Measurements from ENCODE around the gene PMFBP1. TPM values are rescaled to one million over a fixed set of nuclear protein-coding genes. Genes with fewer than 3 reads are reported as not detected.

PMFBP1 gene
- total and polyA plus RNA-seq, 4 donors = 0.62 to 1.3 (median 1.0) TPM

DNA sequence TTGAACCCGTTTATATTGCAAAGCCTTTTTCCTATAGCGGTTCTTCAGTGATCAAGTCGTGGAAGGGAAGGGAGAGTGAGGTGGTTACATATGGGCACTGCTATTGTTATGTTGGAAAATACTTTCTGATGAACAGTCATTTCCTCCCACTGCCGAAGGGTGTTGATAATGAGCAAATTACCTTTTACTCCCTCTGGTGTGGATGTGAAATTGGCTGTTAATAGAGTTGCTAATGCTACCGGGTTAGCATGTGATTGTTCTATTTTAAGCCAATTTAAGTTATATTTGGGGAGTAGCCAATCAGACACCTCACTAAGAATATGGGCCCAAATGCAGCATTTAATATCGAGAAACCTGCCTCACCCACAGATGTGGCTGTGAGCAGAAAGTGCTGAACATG, 15.6 kb upstream of the PMFBP1 start:
- H3K36me3 ChIP-seq (ENCODE audit: control insufficient read depth in 4 of 4, insufficient read depth in 4 of 4, low read length in 4 of 4) = no peaks in the 10 kb centered on the region
- ATAC-seq (ENCODE audit: insufficient read depth, low FRiP score) (no peak), DNase-seq (no peak)
- H3K27me3 ChIP-seq (ENCODE audit: control insufficient read depth in 3 of 3, insufficient read depth in 3 of 3, low read length in 2 of 3) = no peaks in the 10 kb centered on the region
- no peak overlapping the region for H3K9ac ChIP-seq (ENCODE audit: insufficient read depth in 1 of 2, low read length in 2 of 2)
- peaks cover 0 to 4% (median 0%) of the 10 kb centered on the region in 4 donors for H3K9me3 ChIP-seq (ENCODE audit: control insufficient read depth in 4 of 4, insufficient read depth in 3 of 4, low read length in 3 of 4)
- no peak overlapping the region for H3K27ac ChIP-seq (ENCODE audit: low read depth in 1 of 2, low read length in 1 of 2)
- peaks cover 0 to 1% (median 0%) of the 10 kb centered on the region in 5 donors for H3K4me1 ChIP-seq (ENCODE audit: control insufficient read depth in 5 of 5, insufficient read depth in 5 of 5, low read length in 5 of 5)
- no peak for TF ChIP-seq CTCF (IDR thresholded peaks at IDR 0.05; ENCODE audit: control extremely low read depth, extremely low read depth)
- H3K4me3 ChIP-seq = no peak overlapping the region
- 66 to 76% methylated on average over 6 of the region's 6 CpGs for WGBS, 2 donors

- ATAC-seq (ENCODE audit: insufficient read depth, low FRiP score) = no peak
- no peak overlapping the region for H3K4me3 ChIP-seq
- no peak for DNase-seq
- no peaks in the 10 kb centered on the region for H3K27me3 ChIP-seq (ENCODE audit: control insufficient read depth in 3 of 3, insufficient read depth in 3 of 3, low read length in 2 of 3)
- H3K9me3 ChIP-seq (ENCODE audit: control insufficient read depth in 4 of 4, insufficient read depth in 3 of 4, low read length in 3 of 4) = peaks cover 0 to 3% (median 0%) of the 10 kb centered on the region in 4 donors
- no peaks in the 10 kb centered on the region for H3K36me3 ChIP-seq (ENCODE audit: control insufficient read depth in 4 of 4, insufficient read depth in 4 of 4, low read length in 4 of 4)
- no peak overlapping the region for H3K27ac ChIP-seq (ENCODE audit: low read depth in 1 of 2, low read length in 1 of 2)
- no peak for TF ChIP-seq CTCF (IDR thresholded peaks at IDR 0.05; ENCODE audit: control extremely low read depth, extremely low read depth)
- H3K9ac ChIP-seq (ENCODE audit: insufficient read depth in 1 of 2, low read length in 2 of 2) = no peak overlapping the region
- H3K4me1 ChIP-seq (ENCODE audit: control insufficient read depth in 5 of 5, insufficient read depth in 5 of 5, low read length in 5 of 5) = no peaks in the 10 kb centered on the region
These were observed 11.0 kb upstream of the PMFBP1 start for GRCh38 chr16:72182976-72183375.

- peaks cover 0 to 2% (median 0%) of the 10 kb centered on the region in 4 donors for H3K9me3 ChIP-seq (ENCODE audit: control insufficient read depth in 4 of 4, insufficient read depth in 3 of 4, low read length in 3 of 4)
- H3K9ac ChIP-seq (ENCODE audit: insufficient read depth in 1 of 2, low read length in 2 of 2) = no peak overlapping the region
- no peaks in the 10 kb centered on the region for H3K27me3 ChIP-seq (ENCODE audit: control insufficient read depth in 3 of 3, insufficient read depth in 3 of 3, low read length in 2 of 3)
- DNase-seq = no peak
- 56 to 69% methylated on average over 5 of the region's 5 CpGs for WGBS, 2 donors
- H3K4me3 ChIP-seq = no peak overlapping the region
- no peak for TF ChIP-seq CTCF (IDR thresholded peaks at IDR 0.05; ENCODE audit: control extremely low read depth, extremely low read depth)
- no peaks in the 10 kb centered on the region for H3K36me3 ChIP-seq (ENCODE audit: control insufficient read depth in 4 of 4, insufficient read depth in 4 of 4, low read length in 4 of 4)
- H3K4me1 ChIP-seq (ENCODE audit: control insufficient read depth in 5 of 5, insufficient read depth in 5 of 5, low read length in 5 of 5) = no peaks in the 10 kb centered on the region
- no peak for ATAC-seq (ENCODE audit: insufficient read depth, low FRiP score)
- no peak overlapping the region for H3K27ac ChIP-seq (ENCODE audit: low read depth in 1 of 2, low read length in 1 of 2)
These were observed 7.4 kb upstream of the PMFBP1 start for GRCh38 chr16:72179204-72179970.

DNA sequence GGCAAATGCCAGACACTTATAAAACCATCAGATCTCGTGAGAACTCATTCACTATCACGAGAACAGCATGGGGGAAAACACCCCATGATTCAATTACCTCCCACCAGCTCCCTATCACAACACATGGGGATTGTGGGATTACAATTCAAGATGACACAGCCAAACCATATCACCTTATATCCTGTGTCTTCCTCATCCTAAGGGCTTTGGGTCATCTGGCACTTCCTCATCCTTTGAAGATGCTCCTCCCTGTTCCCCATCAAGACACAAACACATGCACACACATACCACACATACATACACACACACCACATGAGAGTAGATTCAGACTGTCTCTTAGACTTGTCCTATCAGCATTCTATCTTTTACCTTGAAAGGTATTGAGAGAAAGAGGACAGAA, 2.8 kb upstream of the PMFBP1 start:
- 87 to 88% methylated on average over 2 of the region's 2 CpGs for WGBS, 2 donors
- TF ChIP-seq CTCF (IDR thresholded peaks at IDR 0.05; ENCODE audit: control extremely low read depth, extremely low read depth) = no peak
- H3K27me3 ChIP-seq (ENCODE audit: control insufficient read depth in 3 of 3, insufficient read depth in 3 of 3, low read length in 2 of 3) = no peaks in the 10 kb centered on the region
- DNase-seq (no peak), ATAC-seq (ENCODE audit: insufficient read depth, low FRiP score) (no peak)
- no peaks in the 10 kb centered on the region for H3K4me1 ChIP-seq (ENCODE audit: control insufficient read depth in 5 of 5, insufficient read depth in 5 of 5, low read length in 5 of 5)
- no peak overlapping the region for H3K27ac ChIP-seq (ENCODE audit: low read depth in 1 of 2, low read length in 1 of 2)
- H3K4me3 ChIP-seq = no peak overlapping the region
- no peaks in the 10 kb centered on the region for H3K36me3 ChIP-seq (ENCODE audit: control insufficient read depth in 4 of 4, insufficient read depth in 4 of 4, low read length in 4 of 4)
- no peaks in the 10 kb centered on the region for H3K9me3 ChIP-seq (ENCODE audit: control insufficient read depth in 4 of 4, insufficient read depth in 3 of 4, low read length in 3 of 4)
- no peak overlapping the region for H3K9ac ChIP-seq (ENCODE audit: insufficient read depth in 1 of 2, low read length in 2 of 2)
